ENCODE data around the gene SMIM35. TPM values are rescaled to one million over a fixed set of nuclear protein-coding genes. Genes with fewer than 3 reads are reported as not detected.
"Not testable (repeated sequence)": the region's sequence is repeated elsewhere in the genome, so short reads cannot be mapped to it uniquely, and the experiment has no call there.

SMIM35 gene
- total RNA-seq, 4 donors from 2014 or later, result not detected

GRCh38 chr11:118009864-118010737 is 76.7 kb downstream of the SMIM35 start:
- no peaks in the 10 kb centered on the region for H3K9me3 ChIP-seq
- no peak overlapping the region for H3K4me3 ChIP-seq
- no peak for DNase-seq
- H3K4me1 ChIP-seq, result peaks cover 0 to 41% (median 16%) of the 10 kb centered on the region in 4 donors
- TF ChIP-seq CTCF (IDR thresholded peaks at IDR 0.05) (no peak), POLR2A (IDR thresholded peaks at IDR 0.05) (no peak)
- peak overlapping the region; percentile 58 to 91 (median 75) for H3K27ac ChIP-seq
- H3K27me3 ChIP-seq, result no peaks in the 10 kb centered on the region
- no peaks in the 10 kb centered on the region for H3K36me3 ChIP-seq

- Histone ChIP-seq H3K27ac (peak overlapping the region; percentile 67 to 91 (median 81)), H3K36me3 (no peaks in the 10 kb centered on the region), H3K27me3 (no peaks in the 10 kb centered on the region), H3K4me3 (no peak overlapping the region), H3K9me3 (no peaks in the 10 kb centered on the region), H3K4me1 (peaks cover 0 to 41% (median 16%) of the 10 kb centered on the region in 4 donors)
- no peak for DNase-seq
- no peak for TF ChIP-seq CTCF (IDR thresholded peaks at IDR 0.05)
- no peak for TF ChIP-seq POLR2A (IDR thresholded peaks at IDR 0.05)
Measured at GRCh38 chr11:118008271-118008911, 78.4 kb downstream of the SMIM35 start.

- Histone ChIP-seq H3K27ac (peak overlapping the region; percentile 67 to 91 (median 81)), H3K4me1 (peaks cover 0 to 47% (median 18%) of the 10 kb centered on the region in 4 donors)
- H3K36me3 ChIP-seq, H3K9me3 ChIP-seq, H3K4me3 ChIP-seq, H3K27me3 ChIP-seq: not testable (repeated sequence)
- peak in 2 of 3 donors; percentile 80 to 87 for DNase-seq
Measured at GRCh38 chr11:118007563-118008270, 79.0 kb downstream of the SMIM35 start.

- Histone ChIP-seq H3K27me3 (no peaks in the 10 kb centered on the region), H3K4me3 (no peak overlapping the region), H3K36me3 (no peaks in the 10 kb centered on the region), H3K9me3 (no peaks in the 10 kb centered on the region), H3K4me1 (peaks cover 0 to 48% (median 22%) of the 10 kb centered on the region in 4 donors), H3K27ac (peak overlapping the region; percentile 66 to 91 (median 81))
- no peak for TF ChIP-seq CTCF (IDR thresholded peaks at IDR 0.05)
- no peak for DNase-seq
Measured at GRCh38 chr11:118007040-118007439, 79.7 kb downstream of the SMIM35 start.

GRCh38 chr11:118006153-118006534 is 80.6 kb downstream of the SMIM35 start:
- Histone ChIP-seq H3K4me1 (peaks cover 0 to 47% (median 23%) of the 10 kb centered on the region in 4 donors), H3K27me3 (no peaks in the 10 kb centered on the region), H3K4me3 (no peak overlapping the region), H3K36me3 (no peaks in the 10 kb centered on the region), H3K9me3 (no peaks in the 10 kb centered on the region), H3K27ac (peak overlapping the region; percentile 45 to 91 (median 81))
- no peak for DNase-seq
- TF ChIP-seq CTCF (IDR thresholded peaks at IDR 0.05) (no peak), POLR2A (IDR thresholded peaks at IDR 0.05) (no peak)
